Adrenal gland (tissue), 12 donors: Measurements from ENCODE around the gene MCRIP1. TPM values are rescaled to one million over a fixed set of nuclear protein-coding genes. Genes with fewer than 3 reads are reported as not detected.

Experiments
- DNase-seq, 7 donors: peaks; one replicate each; pipeline ENCODE4 v3.0.0-alpha.2; 2019 to 2020
- H3K27ac ChIP-seq, 5 donors: fragments of 200-600 bp; sonication (generic) in 4 of 5; 1 replicate in 3 of 5; 2 replicates in 2 of 5; pipeline versions ENCODE4 v1.5.1 to v1.8.0; 2016 to 2020; ENCODE audit warnings: mild to moderate bottlenecking in 1 of 5
- H3K27me3 ChIP-seq: fragments of 200-600 bp; 2 replicates; pipeline ENCODE4 v1.8.0; 2021
- H3K36me3 ChIP-seq, 2 donors: fragments of 200-600 bp; replicated peaks in 1 of 2; 1 replicate in 1 of 2; 2 replicates in 1 of 2; pipeline versions ENCODE4 v1.5.1 to v1.8.0; 2018 to 2022
- H3K4me1 ChIP-seq, 2 donors: fragments of 200-600 bp; replicated peaks in 1 of 2; 1 replicate in 1 of 2; 2 replicates in 1 of 2; pipeline versions ENCODE4 v1.5.1 to v1.8.0; 2018 to 2021
- H3K4me3 ChIP-seq, 4 donors: fragments of 200-600 bp; sonication (generic) in 3 of 4; one replicate each; pipeline ENCODE4 v1.5.1; 2016 to 2018
- H3K9me3 ChIP-seq, 3 donors: fragments of 200-600 bp; sonication (generic) in 1 of 3; replicated peaks in 1 of 3; 1 replicate in 2 of 3; 2 replicates in 1 of 3; pipeline versions ENCODE4 v1.5.1 to v1.8.0; 2016 to 2021
- CTCF ChIP-seq, 6 experiments: fragments of 450-650 bp in 4 of 6; fragments of 200-600 bp in 2 of 6; sonication (generic) in 1 of 6; IDR thresholded peaks; 1 replicate in 5 of 6; 2 replicates in 1 of 6; pipeline versions ENCODE4 v1.5.1 to v1.8.0; 2016 to 2021; ENCODE audit warnings: antibody characterized with exemption in 6 of 6, mild to moderate bottlenecking in 2 of 6, moderate library complexity in 1 of 6
- POLR2A ChIP-seq, 2 donors: fragments of 450-650 bp; IDR thresholded peaks; one replicate each; pipeline ENCODE4 v1.6.1; 2017; ENCODE audit warnings: antibody characterized with exemption in 2 of 2, mild to moderate bottlenecking in 2 of 2, moderate library complexity in 1 of 2
- WGBS, 4 donors: extraction: QIAGEN DNeasy Blood & Tissue Kit in 2 of 4; methylation state at CpG; one replicate each; pipeline versions ENCODE4 v1.1.5 to v1.1.7; 2013 to 2017; 5-methylcytosine and 5-hydroxymethylcytosine counted together
- intact Hi-C, 2 donors: fragments of 100-400 bp; cut with DNase I; formaldehyde crosslinking; loops; one replicate each; pipeline versions ENCODE4 v1.14.1 to v1.15.0; 2022 to 2023
- polyA plus RNA-seq, 3 donors: library from polyadenylated mRNA; stranded (reverse); fragments of 200-250 nt in 2 of 3; fragments of 350-450 nt in 1 of 3; fragmentation: Illumina TruSeq in 1 of 3; extraction: RNeasy Lipid Tissue Mini Kit (QIAGEN cat#74804) in 1 of 3; gene quantifications; one replicate each; pipeline ENCODE4 v1.2.3, GENCODE V29; 2013 to 2014
- total RNA-seq, 9 donors: library from RNA; depleted of rRNA in 4 of 9; stranded (reverse); fragments of >200 nt in 4 of 9; fragments of 120-200 nt in 1 of 9; fragmentation: NEBNext Ultra II Directional in 1 of 9; extraction: Animal tissue kit (Norgen Biotek cat#: 25700) in 1 of 9; gene quantifications; one replicate each; pipeline versions ENCODE4 v1.1.0 to v1.2.4, GENCODE V29; 2013 to 2023
- donor health status: healthy with polysubstance abuse.
- donor health status: Bipolar disorder and iron deficiency.
- donor health status: DM: yes; HTN: yes; CAD: no.
- donor health status: DM: no; HTN: no; CAD: no.
- donor health status: DM: no; HTN: no; CAD: no.
- donor health status: DM: yes; HTN: yes; CAD: no.

MCRIP1 gene
- total and polyA plus RNA-seq, 12 donors: 5.0 to 248 (median 82.6) TPM

GRCh38 chr17:81801327-81801726 is 31.8 kb downstream of the MCRIP1 start:
- Histone ChIP-seq H3K27me3 (peaks cover 34% of the 10 kb centered on the region), H3K4me3 (no peak overlapping the region), H3K4me1 (peaks cover 0 to 10% of the 10 kb centered on the region in 2 donors), H3K36me3 (no peaks in the 10 kb centered on the region), H3K27ac (no peak overlapping the region), H3K9me3 (no peaks in the 10 kb centered on the region)
- 84 to 88% (median 85%) methylated on average over 9 of the region's 9 CpGs for WGBS, 4 donors
- intact Hi-C loops: no loop called here
- TF ChIP-seq POLR2A (IDR thresholded peaks at IDR 0.05) (no peak), CTCF (IDR thresholded peaks at IDR 0.05) (no peak)
- DNase-seq: no peak

GRCh38 chr17:81794509-81794908 is 38.6 kb downstream of the MCRIP1 start:
- Histone ChIP-seq H3K36me3 (no peaks in the 10 kb centered on the region), H3K27ac (no peak overlapping the region), H3K4me1 (no peaks in the 10 kb centered on the region), H3K9me3 (no peaks in the 10 kb centered on the region), H3K27me3 (no peaks in the 10 kb centered on the region), H3K4me3 (no peak overlapping the region)
- WGBS, 4 donors: 50 to 92% (median 58%) methylated on average over 2 to 8 of the region's 8 CpGs
- intact Hi-C loops: no loop called here
- TF ChIP-seq POLR2A (IDR thresholded peaks at IDR 0.05): no peak
- no peak for TF ChIP-seq CTCF (IDR thresholded peaks at IDR 0.05)
- DNase-seq: no peak

- no peak for DNase-seq
- Histone ChIP-seq H3K36me3 (no peaks in the 10 kb centered on the region), H3K27me3 (no peaks in the 10 kb centered on the region), H3K9me3 (no peaks in the 10 kb centered on the region), H3K27ac (no peak overlapping the region), H3K4me1 (no peaks in the 10 kb centered on the region), H3K4me3 (no peak overlapping the region)
- intact Hi-C loops: no loop called here
- TF ChIP-seq CTCF (IDR thresholded peaks at IDR 0.05): no peak
- TF ChIP-seq POLR2A (IDR thresholded peaks at IDR 0.05): no peak
- 74 to 90% (median 81%) methylated on average over 3 of the region's 3 CpGs for WGBS, 4 donors
Observed at GRCh38 chr17:81794074-81794476, 39.0 kb downstream of the MCRIP1 start.

- WGBS, 4 donors: 76 to 87% (median 78%) methylated on average over 8 of the region's 8 CpGs
Observed at GRCh38 chr17:81792675-81793615, 40.1 kb downstream of the MCRIP1 start.

More at GRCh38 chr17:81792675-81793615, 40.1 kb downstream of the MCRIP1 start:
- Histone ChIP-seq H3K27me3 (no peaks in the 10 kb centered on the region), H3K4me3 (no peak overlapping the region), H3K36me3 (no peaks in the 10 kb centered on the region), H3K9me3 (no peaks in the 10 kb centered on the region), H3K27ac (no peak overlapping the region), H3K4me1 (no peaks in the 10 kb centered on the region)
- no peak for TF ChIP-seq CTCF (IDR thresholded peaks at IDR 0.05)
- no peak for TF ChIP-seq POLR2A (IDR thresholded peaks at IDR 0.05)
- no peak for DNase-seq
- intact Hi-C loops: no loop called here

Other genes with a start within 250 kb of the MCRIP1 start
- 100 to 1,000 TPM in 3 of 9 donors, 10 to 100 TPM in 6; 62.3 to 140 (median 80.9) TPM for gene NPLOC4, start 196.2 kb downstream of the MCRIP1 start, total RNA-seq
- gene NPLOC4, start 196.2 kb downstream of the MCRIP1 start, polyA plus RNA-seq: 100 to 1,000 TPM in 1 of 3 donors, 10 to 100 TPM in 2; 41.7 to 115 (median 52.5) TPM
- gene TSPAN10, start 196.1 kb downstream of the MCRIP1 start, total RNA-seq: 1 to 10 TPM in 7 of 9 donors, under 1 TPM in 2; 0.18 to 5.9 (median 2.1) TPM
- 1 to 10 TPM in 2 of 3 donors, under 1 TPM in 1; 0.27 to 3.9 (median 2.2) TPM for gene TSPAN10, start 196.1 kb downstream of the MCRIP1 start, polyA plus RNA-seq
- gene PDE6G, start 176.7 kb downstream of the MCRIP1 start, total RNA-seq: 1 to 10 TPM in 5 of 9 donors, under 1 TPM in 1, not detected in 3; 0.35 to 2.3 (median 1.7) TPM
- 1 to 10 TPM; 1.2 to 5.9 (median 2.6) TPM for gene PDE6G, start 176.7 kb downstream of the MCRIP1 start, polyA plus RNA-seq
- 10 to 100 TPM; 30.9 to 67.0 (median 50.2) TPM for gene OXLD1, start 166.7 kb downstream of the MCRIP1 start, total RNA-seq
- gene OXLD1, start 166.7 kb downstream of the MCRIP1 start, polyA plus RNA-seq: 100 to 1,000 TPM in 2 of 3 donors, 1 to 10 TPM in 1; 3.7 to 166 (median 120) TPM
- 10 to 100 TPM in 8 of 9 donors, 1 to 10 TPM in 1; 7.5 to 23.5 (median 15.6) TPM for gene CCDC137, start 166.6 kb downstream of the MCRIP1 start, total RNA-seq
- gene CCDC137, start 166.6 kb downstream of the MCRIP1 start, polyA plus RNA-seq: 10 to 100 TPM; 12.6 to 46.0 (median 15.0) TPM
- gene ARL16, start 149.5 kb downstream of the MCRIP1 start, total RNA-seq: 10 to 100 TPM; 22.2 to 40.3 (median 29.9) TPM
- 100 to 1,000 TPM in 1 of 3 donors, 10 to 100 TPM in 2; 18.5 to 105 (median 79.8) TPM for gene ARL16, start 149.5 kb downstream of the MCRIP1 start, polyA plus RNA-seq
- gene HGS, start 149.3 kb downstream of the MCRIP1 start, total RNA-seq: 100 to 1,000 TPM in 3 of 9 donors, 10 to 100 TPM in 6; 51.7 to 167 (median 95.4) TPM
- 100 to 1,000 TPM; 130 to 384 (median 300) TPM for gene HGS, start 149.3 kb downstream of the MCRIP1 start, polyA plus RNA-seq
- gene MRPL12, start 129.9 kb downstream of the MCRIP1 start, total RNA-seq: 10 to 100 TPM; 24.0 to 98.8 (median 85.2) TPM
- gene MRPL12, start 129.9 kb downstream of the MCRIP1 start, polyA plus RNA-seq: 100 to 1,000 TPM in 2 of 3 donors, 10 to 100 TPM in 1; 60.7 to 159 (median 141) TPM
- 10 to 100 TPM in 8 of 9 donors, 1 to 10 TPM in 1; 8.8 to 36.1 (median 19.6) TPM for gene SLC25A10, start 121.0 kb downstream of the MCRIP1 start, total RNA-seq
- 10 to 100 TPM in 2 of 3 donors, 1 to 10 TPM in 1; 3.5 to 33.1 (median 29.2) TPM for gene SLC25A10, start 121.0 kb downstream of the MCRIP1 start, polyA plus RNA-seq
- 1 to 10 TPM in 3 of 9 donors, under 1 TPM in 3, not detected in 3; 0.11 to 2.9 (median 1.2) TPM for gene GCGR, start 29.1 kb downstream of the MCRIP1 start, total RNA-seq
- 10 to 100 TPM in 1 of 3 donors, 1 to 10 TPM in 1, under 1 TPM in 1; 0.29 to 48.7 (median 4.1) TPM for gene GCGR, start 29.1 kb downstream of the MCRIP1 start, polyA plus RNA-seq
- gene PPP1R27, start 1.8 kb upstream of the MCRIP1 start, total RNA-seq: under 1 TPM in 3 of 9 donors, not detected in 6; 0.11 to 0.92 (median 0.46) TPM
- gene PPP1R27, start 1.8 kb upstream of the MCRIP1 start, polyA plus RNA-seq: 1 to 10 TPM in 2 of 3 donors, under 1 TPM in 1; 0.22 to 3.1 (median 2.6) TPM
- 1,000 to 10,000 TPM in 5 of 9 donors, 100 to 1,000 TPM in 4; 583 to 2,018 (median 1,095) TPM for gene P4HB, start 27.2 kb upstream of the MCRIP1 start, total RNA-seq
- 1,000 to 10,000 TPM in 1 of 3 donors, 100 to 1,000 TPM in 2; 546 to 2,717 (median 747) TPM for gene P4HB, start 27.2 kb upstream of the MCRIP1 start, polyA plus RNA-seq
- 100 to 1,000 TPM; 123 to 491 (median 203) TPM for gene ARHGDIA, start 38.0 kb upstream of the MCRIP1 start, total RNA-seq
- 100 to 1,000 TPM; 180 to 324 (median 250) TPM for gene ARHGDIA, start 38.0 kb upstream of the MCRIP1 start, polyA plus RNA-seq
- gene ALYREF, start 58.3 kb upstream of the MCRIP1 start, total RNA-seq: 10 to 100 TPM; 15.2 to 69.3 (median 45.1) TPM
- 10 to 100 TPM; 13.0 to 28.2 (median 15.2) TPM for gene ALYREF, start 58.3 kb upstream of the MCRIP1 start, polyA plus RNA-seq
- gene ANAPC11, start 58.4 kb upstream of the MCRIP1 start, total RNA-seq: 100 to 1,000 TPM; 102 to 226 (median 134) TPM
- 100 to 1,000 TPM in 2 of 3 donors, 10 to 100 TPM in 1; 21.2 to 242 (median 112) TPM for gene ANAPC11, start 58.4 kb upstream of the MCRIP1 start, polyA plus RNA-seq
- gene NPB, start 68.9 kb upstream of the MCRIP1 start, total RNA-seq: 1 to 10 TPM in 1 of 9 donors, under 1 TPM in 4, not detected in 4; 0.18 to 2.5 (median 0.42) TPM
- under 1 TPM; 0.07 to 0.57 (median 0.24) TPM for gene NPB, start 68.9 kb upstream of the MCRIP1 start, polyA plus RNA-seq
- gene PCYT2, start 78.1 kb upstream of the MCRIP1 start, total RNA-seq: 10 to 100 TPM; 19.8 to 31.6 (median 29.0) TPM
- gene PCYT2, start 78.1 kb upstream of the MCRIP1 start, polyA plus RNA-seq: 10 to 100 TPM; 32.5 to 41.2 (median 37.5) TPM
- gene SIRT7, start 84.9 kb upstream of the MCRIP1 start, total RNA-seq: 10 to 100 TPM; 10.4 to 25.2 (median 14.6) TPM
- 10 to 100 TPM in 2 of 3 donors, 1 to 10 TPM in 1; 4.2 to 49.8 (median 33.3) TPM for gene SIRT7, start 84.9 kb upstream of the MCRIP1 start, polyA plus RNA-seq
- 10 to 100 TPM; 10.5 to 44.5 (median 25.0) TPM for gene MAFG, start 94.4 kb upstream of the MCRIP1 start, total RNA-seq
- 10 to 100 TPM in 1 of 3 donors, 1 to 10 TPM in 2; 7.7 to 13.0 (median 8.9) TPM for gene MAFG, start 94.4 kb upstream of the MCRIP1 start, polyA plus RNA-seq
- 10 to 100 TPM in 1 of 9 donors, 1 to 10 TPM in 7, under 1 TPM in 1; 0.79 to 10.2 (median 5.1) TPM for gene PYCR1, start 104.0 kb upstream of the MCRIP1 start, total RNA-seq
- gene PYCR1, start 104.0 kb upstream of the MCRIP1 start, polyA plus RNA-seq: 1 to 10 TPM; 1.8 to 5.4 (median 2.0) TPM
- not detected for gene MYADML2, start 113.9 kb upstream of the MCRIP1 start, total RNA-seq
- not detected for gene MYADML2, start 113.9 kb upstream of the MCRIP1 start, polyA plus RNA-seq
- 1 to 10 TPM in 3 of 9 donors, under 1 TPM in 4, not detected in 2; 0.11 to 9.7 (median 0.95) TPM for gene NOTUM, start 127.9 kb upstream of the MCRIP1 start, total RNA-seq
- gene NOTUM, start 127.9 kb upstream of the MCRIP1 start, polyA plus RNA-seq: under 1 TPM in 2 of 3 donors, not detected in 1; 0.07 to 0.40 TPM
- 10 to 100 TPM; 19.9 to 45.9 (median 27.5) TPM for gene ASPSCR1, start 144.3 kb upstream of the MCRIP1 start, total RNA-seq
- 100 to 1,000 TPM in 1 of 3 donors, 10 to 100 TPM in 2; 10.2 to 177 (median 96.5) TPM for gene ASPSCR1, start 144.3 kb upstream of the MCRIP1 start, polyA plus RNA-seq
- gene CENPX, start 189.6 kb upstream of the MCRIP1 start, total RNA-seq: 10 to 100 TPM; 24.3 to 75.9 (median 47.0) TPM
- 10 to 100 TPM; 11.2 to 70.9 (median 58.3) TPM for gene CENPX, start 189.6 kb upstream of the MCRIP1 start, polyA plus RNA-seq
- 10 to 100 TPM in 6 of 9 donors, 1 to 10 TPM in 3; 3.0 to 24.2 (median 11.0) TPM for gene LRRC45, start 190.0 kb upstream of the MCRIP1 start, total RNA-seq
- gene LRRC45, start 190.0 kb upstream of the MCRIP1 start, polyA plus RNA-seq: 10 to 100 TPM in 2 of 3 donors, 1 to 10 TPM in 1; 1.2 to 24.5 (median 15.4) TPM
- 10 to 100 TPM in 1 of 9 donors, 1 to 10 TPM in 8; 3.0 to 13.5 (median 4.5) TPM for gene RAC3, start 198.4 kb upstream of the MCRIP1 start, total RNA-seq
- gene RAC3, start 198.4 kb upstream of the MCRIP1 start, polyA plus RNA-seq: 10 to 100 TPM in 1 of 3 donors, 1 to 10 TPM in 2; 1.6 to 10.5 (median 9.0) TPM
- gene DCXR, start 204.4 kb upstream of the MCRIP1 start, total RNA-seq: 100 to 1,000 TPM in 6 of 9 donors, 10 to 100 TPM in 3; 66.9 to 183 (median 107) TPM
- 100 to 1,000 TPM in 1 of 3 donors, 10 to 100 TPM in 2; 67.7 to 163 (median 96.0) TPM for gene DCXR, start 204.4 kb upstream of the MCRIP1 start, polyA plus RNA-seq
- gene RFNG, start 218.5 kb upstream of the MCRIP1 start, total RNA-seq: 10 to 100 TPM; 21.2 to 69.5 (median 47.3) TPM
- 10 to 100 TPM; 21.2 to 78.0 (median 74.0) TPM for gene RFNG, start 218.5 kb upstream of the MCRIP1 start, polyA plus RNA-seq
- 100 to 1,000 TPM in 7 of 9 donors, 10 to 100 TPM in 2; 77.4 to 130 (median 112) TPM for gene GPS1, start 218.6 kb upstream of the MCRIP1 start, total RNA-seq
- 100 to 1,000 TPM in 2 of 3 donors, 10 to 100 TPM in 1; 37.4 to 305 (median 246) TPM for gene GPS1, start 218.6 kb upstream of the MCRIP1 start, polyA plus RNA-seq
- 100 to 1,000 TPM in 1 of 9 donors, 10 to 100 TPM in 8; 62.0 to 109 (median 74.5) TPM for gene DUS1L, start 232.5 kb upstream of the MCRIP1 start, total RNA-seq
- gene DUS1L, start 232.5 kb upstream of the MCRIP1 start, polyA plus RNA-seq: 100 to 1,000 TPM in 2 of 3 donors, 10 to 100 TPM in 1; 38.5 to 397 (median 291) TPM